GM20000 (cell line): ENCODE results near the gene NINJ1.
A peak's percentile ranks its signal among the peaks of the same experiment; 100 is the strongest.
"Not testable (repeated sequence)": the region's sequence is repeated elsewhere in the genome, so short reads cannot be mapped to it uniquely, and the experiment has no call there.

Experiments used
- DNase-seq: peaks from one replicate; pipeline ENCODE4 v3.0.0; 2012; ENCODE audit warnings: low spot score
- CTCF ChIP-seq: IDR thresholded peaks from 2 replicates; pipeline ENCODE4 v1.5.1; 2012; ENCODE audit warnings: mild to moderate bottlenecking, control low read depth; ENCODE audit errors: extremely low read depth, missing control alignments

Gene NINJ1

GRCh38 chr9:93121316-93122241, 12.5 kb downstream of the NINJ1 start:
- no peak for DNase-seq
- TF ChIP-seq CTCF = no peak

GRCh38 chr9:93120846-93121315, 13.2 kb downstream of the NINJ1 start:
- TF ChIP-seq CTCF = no peak
- no peak for DNase-seq

GRCh38 chr9:93119953-93120845, 13.9 kb downstream of the NINJ1 start:
- no peak for TF ChIP-seq CTCF
- DNase-seq = peak; percentile 83

GRCh38 chr9:93119703-93119952, 14.4 kb downstream of the NINJ1 start:
- no peak for TF ChIP-seq CTCF
- no peak for DNase-seq

- no peak for DNase-seq
- TF ChIP-seq CTCF = no peak
Observed at GRCh38 chr9:93118863-93119702, 15.0 kb downstream of the NINJ1 start.

GRCh38 chr9:93117924-93118862, 15.9 kb downstream of the NINJ1 start:
- TF ChIP-seq CTCF = no peak
- DNase-seq = no peak

- not testable (repeated sequence) for DNase-seq
Observed at GRCh38 chr9:93117521-93117920, 16.5 kb downstream of the NINJ1 start.
